Stimulated activated CD4-positive, alpha-beta T cell treated with anti-CD3 and anti-CD28 coated beads, Interleukin-4, amount 100 ng/mL, for 48 hours (primary cell): ENCODE measurements around the gene ZNF740.
"Not testable (repeated sequence)": the region's sequence is repeated elsewhere in the genome, so short reads cannot be mapped to it uniquely, and the experiment has no call there.

Experiments
- DNase-seq, 2 donors: peaks; one replicate each; pipeline ENCODE4 v3.0.0-alpha.2; 2020; ENCODE audit warnings: low read depth in 2 of 2

The ZNF740 gene

GRCh38 chr12:53173085-53173715 lies 7.3 kb upstream of the ZNF740 start:
- DNase-seq, result no peak

- DNase-seq, result no peak
Measured at GRCh38 chr12:53174881-53175491, 5.5 kb upstream of the ZNF740 start.

DNA sequence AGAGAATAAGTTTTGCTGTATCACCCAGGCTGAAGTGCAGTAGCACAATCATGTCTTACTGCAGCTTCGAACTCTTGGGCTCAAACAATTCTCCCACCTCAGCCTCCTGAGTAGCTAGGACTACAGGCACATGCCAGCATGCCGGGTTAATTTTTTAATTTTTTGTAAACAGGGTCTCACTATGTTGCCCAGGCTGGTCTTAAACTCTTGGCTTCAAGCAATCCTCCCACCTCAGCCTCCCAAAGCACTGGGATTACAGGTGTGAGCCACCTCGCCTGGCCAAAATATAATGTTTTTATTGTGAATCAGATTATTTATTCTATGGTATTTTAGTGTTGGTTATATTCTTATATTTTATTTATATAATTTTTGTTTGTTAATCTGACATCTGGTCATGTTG lies 3.8 kb upstream of the ZNF740 start:
- no peak for DNase-seq

DNA sequence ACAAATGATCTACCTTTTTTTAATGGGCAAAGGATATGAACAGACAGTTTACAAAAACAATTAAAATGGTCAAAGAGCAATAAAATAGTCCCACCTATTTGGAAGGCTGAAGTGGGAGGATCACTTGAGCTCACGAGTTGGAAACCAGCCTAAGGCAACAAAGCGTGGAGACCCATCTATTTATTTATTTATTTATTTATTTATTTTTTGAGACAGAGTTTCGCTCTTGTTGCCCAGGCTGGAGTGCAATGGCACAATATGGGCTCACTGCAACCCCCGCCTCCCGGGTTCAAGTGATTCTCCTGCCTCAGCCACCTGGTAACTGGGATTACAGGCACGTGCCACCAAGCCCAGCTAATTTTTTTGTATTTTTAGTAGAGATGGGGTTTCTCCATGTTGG lies 3.1 kb upstream of the ZNF740 start:
- not testable (repeated sequence) for DNase-seq

GRCh38 chr12:53178803-53179202 lies 1.7 kb upstream of the ZNF740 start:
- DNase-seq, result not testable (repeated sequence)

DNA sequence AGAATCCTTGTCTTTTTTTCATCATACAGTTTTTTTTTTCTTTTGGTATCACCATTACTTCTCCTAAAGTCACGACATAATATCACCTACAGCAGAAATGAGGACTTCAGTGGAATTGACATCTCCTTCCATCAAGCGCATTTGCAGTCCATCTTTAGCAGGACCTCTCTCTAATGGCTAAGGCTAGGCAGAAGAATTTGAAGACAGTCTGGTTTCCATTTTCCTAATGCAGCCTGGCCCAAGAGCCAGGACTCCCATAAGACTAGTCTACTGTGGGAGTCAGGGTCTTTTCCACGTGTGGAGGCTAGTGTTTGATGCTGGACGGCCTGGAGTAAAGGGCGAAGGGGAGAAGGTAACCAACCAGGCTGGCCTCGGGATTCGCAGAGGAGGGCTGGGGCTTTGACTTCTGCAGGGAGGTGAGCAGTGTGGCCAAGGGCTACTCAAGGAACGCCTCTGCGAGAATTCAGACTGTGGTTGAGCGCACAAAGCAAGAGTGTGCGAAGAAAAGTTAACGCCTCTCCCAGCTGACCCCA lies 769 bp upstream of the ZNF740 start:
- DNase-seq, result no peak

DNA sequence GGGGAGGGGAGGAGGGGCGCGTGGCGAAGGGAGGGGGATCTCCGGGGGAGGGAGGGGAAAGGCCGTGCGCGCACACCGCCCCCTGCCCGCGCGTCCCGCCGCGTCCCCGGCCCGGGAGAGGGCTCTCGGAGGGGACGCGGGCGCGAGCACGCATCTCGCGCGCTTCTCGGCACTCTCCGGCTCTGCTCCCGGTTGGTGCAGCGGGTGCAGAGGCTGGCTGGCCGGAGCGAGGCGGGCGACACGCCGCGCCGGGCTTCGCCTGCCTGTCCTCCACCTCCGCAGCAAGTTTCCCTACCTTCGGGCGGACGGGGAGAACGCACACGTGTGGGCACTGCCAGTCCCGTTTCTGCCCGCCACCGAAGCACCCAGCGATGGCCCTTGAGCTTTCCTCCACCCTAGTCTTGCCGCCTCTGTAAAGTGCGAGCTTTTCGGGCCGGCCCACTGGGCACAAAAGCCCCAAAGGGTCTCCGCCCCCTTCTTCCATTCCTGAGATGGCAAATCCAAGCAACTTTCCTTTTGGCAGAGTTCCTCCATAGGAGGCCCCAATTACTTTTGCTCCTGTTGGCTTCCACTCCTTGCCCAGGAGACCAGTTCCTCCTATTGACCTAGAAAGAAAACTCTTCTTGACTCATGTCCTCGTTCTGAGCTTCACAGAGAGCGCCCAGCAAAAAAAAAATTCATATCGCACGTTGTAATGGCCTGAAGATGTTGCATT lies 566 bp downstream of the ZNF740 start:
- DNase-seq, result peak; percentile 65 to 78

GRCh38 chr12:53181935-53182334 lies 1.4 kb downstream of the ZNF740 start:
- DNase-seq, result no peak

GRCh38 chr12:53182903-53183302 lies 2.4 kb downstream of the ZNF740 start:
- DNase-seq, result no peak

- DNase-seq, result no peak
Measured at GRCh38 chr12:53184828-53185227, 4.3 kb downstream of the ZNF740 start.

- no peak for DNase-seq
Measured at GRCh38 chr12:53185582-53186153, 5.1 kb downstream of the ZNF740 start.

DNA sequence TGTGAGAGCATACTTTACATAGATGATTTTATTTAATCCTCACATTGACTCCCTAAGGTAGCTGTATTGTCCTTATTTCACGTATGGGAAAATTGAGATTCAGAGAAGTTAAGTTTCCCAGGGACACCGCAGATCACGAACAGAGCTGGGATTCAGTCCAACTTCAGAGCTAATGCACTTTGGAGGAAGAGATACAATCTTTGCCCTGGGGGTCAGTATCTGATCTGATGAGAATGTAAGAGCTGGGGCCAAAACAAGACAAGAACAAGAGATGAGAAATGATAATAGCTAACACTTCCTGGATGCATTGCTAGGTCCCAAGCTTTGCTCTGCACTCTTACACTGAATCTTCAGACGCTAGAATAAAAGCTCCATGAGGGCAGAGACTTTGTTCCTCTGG lies 6.2 kb downstream of the ZNF740 start:
- no peak for DNase-seq

DNA sequence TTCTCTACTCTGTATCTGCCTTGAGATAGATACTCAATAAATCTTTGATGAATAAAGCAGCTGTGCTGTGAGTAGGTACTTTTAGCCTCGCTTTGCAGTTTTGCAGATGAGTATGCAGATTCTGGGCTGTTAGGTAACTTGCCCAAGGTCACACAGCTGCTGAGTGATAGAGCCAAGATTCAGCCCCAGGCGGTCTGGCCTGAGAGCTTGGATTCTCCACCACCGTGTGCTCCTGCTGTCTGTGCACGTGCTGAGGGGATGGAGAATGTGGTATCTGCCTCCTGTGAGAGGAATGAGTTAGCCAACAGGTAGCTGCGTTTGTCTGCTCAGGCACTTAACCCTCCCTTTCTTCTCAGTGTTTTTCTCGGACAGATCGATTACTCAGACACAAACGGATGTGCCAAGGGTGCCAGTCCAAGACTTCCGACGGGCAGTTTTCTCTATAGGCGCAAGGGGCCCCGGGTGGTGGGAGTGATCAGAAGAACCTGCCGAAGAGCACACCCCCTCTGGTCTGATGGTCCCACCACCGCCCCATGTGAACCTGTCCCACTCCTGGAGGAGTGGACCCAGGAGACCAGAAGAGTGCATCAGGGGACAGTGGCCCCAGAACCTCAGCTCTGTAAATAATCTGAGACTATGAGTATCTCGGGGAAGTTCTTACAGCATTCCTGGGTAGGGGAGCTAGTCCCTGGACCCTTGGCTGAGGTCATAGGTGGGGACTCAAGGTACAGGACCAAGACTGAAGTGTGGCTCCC lies 6.8 kb downstream of the ZNF740 start:
- DNase-seq, result no peak

DNA sequence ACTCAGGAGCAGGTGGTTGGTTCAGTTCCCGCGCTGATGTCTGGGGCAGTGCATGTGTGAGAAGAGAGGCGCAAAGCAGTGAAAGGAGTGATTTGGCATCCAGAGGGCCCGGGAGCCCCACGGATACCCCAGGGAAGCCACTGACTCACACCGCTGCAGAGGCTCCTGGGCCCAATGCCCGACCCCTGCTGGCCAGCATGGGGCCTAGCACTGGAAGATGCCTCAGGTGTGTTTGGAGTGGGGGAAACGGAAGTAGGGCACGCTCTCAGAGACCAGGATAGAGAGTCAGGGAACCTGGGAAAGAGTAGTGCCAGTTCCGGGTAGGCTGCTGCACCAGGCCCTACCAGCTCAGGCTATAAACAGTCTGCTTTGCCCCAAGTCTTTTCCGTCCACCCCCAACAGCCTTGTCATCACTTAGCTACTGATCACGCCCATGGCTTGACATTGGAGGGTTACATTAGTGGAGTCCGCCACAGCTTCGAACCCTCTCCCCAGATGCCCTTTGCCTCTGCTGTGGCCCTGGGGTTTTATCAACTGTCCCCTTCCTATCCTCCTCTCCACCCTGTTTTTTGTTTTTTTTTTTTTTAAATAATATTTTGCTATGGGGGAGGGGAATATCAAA lies 9.7 kb downstream of the ZNF740 start:
- DNase-seq, result peak in 1 of 2 donors; percentile 41

DNA sequence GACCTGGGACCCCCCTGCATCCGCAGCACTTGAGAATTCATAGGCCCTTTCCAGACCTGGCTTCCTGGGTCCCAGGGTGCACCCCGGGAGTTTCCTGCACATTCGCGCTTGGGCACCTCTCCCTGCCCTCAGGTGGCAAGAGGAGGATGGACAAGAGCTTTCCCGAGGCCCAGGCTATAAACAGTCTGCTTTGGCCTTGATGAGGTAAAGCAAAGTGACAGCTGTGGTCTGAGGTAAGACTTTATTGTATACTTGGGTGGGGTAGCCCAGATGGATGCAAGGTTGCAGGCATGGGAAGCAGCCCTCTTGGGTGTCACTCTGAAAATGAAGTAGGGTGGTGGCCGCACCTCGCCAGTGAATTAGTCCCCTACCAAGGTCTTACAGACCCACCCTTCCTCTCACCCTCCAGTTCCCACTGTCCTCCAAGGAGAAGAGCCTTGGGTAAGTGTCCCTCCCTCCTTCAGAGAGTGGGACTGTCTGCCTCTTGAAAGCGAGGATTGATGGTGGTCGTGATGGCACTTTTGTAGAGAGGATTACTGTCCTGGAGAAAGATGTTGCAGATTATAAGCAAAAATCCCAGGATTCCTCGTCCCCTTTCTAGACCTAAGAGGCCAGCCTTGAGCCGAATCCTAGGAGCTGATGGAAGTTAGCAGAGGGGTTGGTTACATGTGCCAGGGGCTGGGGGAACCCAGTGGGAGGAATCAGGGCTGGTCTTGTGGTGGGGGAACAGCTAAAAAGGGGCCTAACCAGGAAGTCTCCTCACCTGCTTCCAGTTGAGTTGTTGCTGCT lies 10.8 kb downstream of the ZNF740 start:
- DNase-seq, result no peak

GRCh38 chr12:53191885-53192530 lies 11.5 kb downstream of the ZNF740 start:
- DNase-seq, result no peak

DNA sequence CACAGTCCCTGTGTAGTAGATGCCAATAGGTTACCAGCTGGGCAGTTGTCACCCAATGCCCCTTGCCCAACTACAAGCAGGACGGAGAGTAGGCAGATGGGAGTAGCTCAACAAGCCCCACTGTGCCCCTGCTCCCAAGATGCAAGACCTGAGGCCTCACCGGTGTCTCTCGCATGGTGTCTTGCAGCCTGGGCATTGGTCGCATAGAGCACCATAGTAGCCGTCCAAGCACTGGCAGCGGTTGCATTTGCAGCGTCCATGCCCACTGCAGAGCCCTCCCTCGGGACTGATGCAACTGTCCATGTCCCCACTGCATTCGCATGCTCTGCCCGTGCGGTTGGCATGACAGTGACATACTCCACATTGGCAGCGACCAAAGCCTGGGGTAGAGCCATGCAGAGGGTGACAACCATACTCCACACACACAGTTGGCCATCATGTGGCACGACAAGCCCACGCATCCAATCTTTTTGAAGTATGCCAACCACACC lies 12.1 kb downstream of the ZNF740 start:
- no peak for DNase-seq

DNA sequence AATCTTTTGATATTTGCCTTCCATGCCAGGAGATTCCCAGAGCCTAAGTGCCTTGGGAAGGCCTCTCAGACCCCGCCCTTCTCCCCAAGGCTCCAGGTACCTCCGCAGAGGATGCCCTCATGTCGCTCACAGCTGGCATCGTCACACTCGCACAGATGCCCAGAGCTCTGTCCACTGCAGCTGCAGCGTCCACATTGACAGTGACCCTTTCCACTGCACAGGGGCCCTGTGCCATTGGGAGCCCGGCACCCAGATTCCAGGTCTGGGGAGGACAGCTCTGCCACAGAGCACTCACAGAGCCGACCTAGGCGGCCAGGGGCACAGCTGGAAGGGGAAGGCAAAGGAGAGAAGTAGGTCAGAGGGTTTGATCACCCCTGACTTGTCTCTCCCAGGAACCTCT lies 12.5 kb downstream of the ZNF740 start:
- DNase-seq, result no peak

GRCh38 chr12:53193985-53194716 lies 13.6 kb downstream of the ZNF740 start:
- DNase-seq, result no peak
